Measurements from ENCODE around the gene FBXO21. TPM values are rescaled to one million over a fixed set of nuclear protein-coding genes. Genes with fewer than 3 reads are reported as not detected.

The FBXO21 gene
- total RNA-seq, 1 donor from 2014 or later = 41.4 TPM

DNA sequence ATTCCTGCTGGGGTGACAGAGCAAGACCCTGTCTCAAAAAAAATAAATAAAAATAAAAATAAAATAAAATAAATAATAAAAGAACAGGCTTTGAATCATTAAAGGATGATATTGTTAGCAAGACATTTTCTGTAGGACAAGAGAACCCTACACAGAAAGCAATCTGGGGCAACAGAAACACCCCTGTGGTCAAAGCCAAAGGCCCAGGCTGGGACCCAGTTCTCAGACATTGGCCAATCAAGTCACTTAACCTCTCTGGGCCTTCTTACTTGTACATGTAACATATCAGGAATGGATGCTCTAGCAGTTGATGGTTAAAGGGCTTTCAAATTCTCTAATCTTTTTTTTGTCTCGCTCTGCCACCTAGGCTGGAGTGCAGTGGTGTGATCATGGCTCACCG, 55.5 kb downstream of the FBXO21 start:
- TF ChIP-seq CTCF (IDR thresholded peaks at IDR 0.05) = no peak
- ATAC-seq (no peak), DNase-seq (no peak)
- H3K4me1 ChIP-seq = no peaks in the 10 kb centered on the region
- H3K4me3 ChIP-seq = no peak overlapping the region
- intact Hi-C loops (cut with DNase I) = no loop called here
- H3K27ac ChIP-seq = no peak overlapping the region
- H3K27me3 ChIP-seq = no peaks in the 10 kb centered on the region
- no peaks in the 10 kb centered on the region for H3K36me3 ChIP-seq
- H3K9me3 ChIP-seq = no peaks in the 10 kb centered on the region

DNA sequence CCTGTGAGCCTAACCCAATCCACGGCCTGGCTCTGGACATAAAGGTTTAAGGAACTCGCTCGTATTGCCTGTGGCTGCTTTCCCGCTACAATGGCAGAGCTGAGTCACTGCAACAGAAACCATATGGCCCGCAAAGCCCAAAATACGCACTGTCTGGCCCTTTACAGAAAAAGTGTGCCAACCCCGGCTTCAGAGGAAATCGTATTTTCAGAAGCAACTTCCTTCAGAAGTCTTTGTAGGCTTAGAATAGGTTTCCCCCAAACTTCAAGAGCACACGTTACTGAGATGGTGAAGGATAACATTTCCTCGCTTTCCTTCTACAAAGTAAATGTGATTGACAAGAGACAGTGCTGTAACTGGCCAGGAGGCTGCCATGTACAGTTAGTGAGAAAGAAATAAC, 56.2 kb downstream of the FBXO21 start:
- no peaks in the 10 kb centered on the region for H3K9me3 ChIP-seq
- intact Hi-C loops (cut with DNase I) = no loop called here
- H3K4me3 ChIP-seq = no peak overlapping the region
- DNase-seq (no peak), ATAC-seq (no peak)
- no peak for TF ChIP-seq CTCF (IDR thresholded peaks at IDR 0.05)
- H3K27me3 ChIP-seq = no peaks in the 10 kb centered on the region
- H3K4me1 ChIP-seq = no peaks in the 10 kb centered on the region
- H3K36me3 ChIP-seq = no peaks in the 10 kb centered on the region
- no peak overlapping the region for H3K27ac ChIP-seq

DNA sequence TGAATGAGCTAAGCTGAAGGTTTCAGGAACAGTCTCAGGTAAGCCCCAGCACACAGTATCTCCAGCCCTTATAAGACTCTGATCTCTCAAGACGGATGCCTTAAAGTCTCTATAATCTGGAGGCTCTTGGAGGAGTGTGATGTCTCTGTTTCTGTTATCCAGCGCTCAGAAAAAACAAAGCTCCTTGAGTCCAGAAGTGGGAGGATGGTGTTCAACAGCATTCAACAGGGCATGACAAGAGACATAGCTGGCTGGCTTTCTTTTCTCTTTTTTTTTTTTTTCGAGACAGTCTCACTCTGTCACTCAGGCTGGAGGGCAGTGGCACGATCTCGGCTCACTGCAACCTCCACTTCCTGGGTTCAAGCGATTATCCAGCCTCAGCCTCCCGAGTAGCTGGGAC, 59.5 kb downstream of the FBXO21 start:
- H3K36me3 ChIP-seq = no peaks in the 10 kb centered on the region
- H3K27ac ChIP-seq = no peak overlapping the region
- intact Hi-C loops (cut with DNase I) = no loop called here
- no peak for DNase-seq
- ATAC-seq = no peak
- H3K9me3 ChIP-seq = no peaks in the 10 kb centered on the region
- no peaks in the 10 kb centered on the region for H3K4me1 ChIP-seq
- no peak overlapping the region for H3K4me3 ChIP-seq
- TF ChIP-seq CTCF (IDR thresholded peaks at IDR 0.05) = no peak
- no peaks in the 10 kb centered on the region for H3K27me3 ChIP-seq

GRCh38 chr12:117129391-117129790, 60.9 kb downstream of the FBXO21 start:
- Histone ChIP-seq H3K27ac (no peak overlapping the region), H3K4me1 (no peaks in the 10 kb centered on the region), H3K36me3 (no peaks in the 10 kb centered on the region), H3K9me3 (no peaks in the 10 kb centered on the region), H3K4me3 (no peak overlapping the region), H3K27me3 (no peaks in the 10 kb centered on the region)
- no peak for TF ChIP-seq CTCF (IDR thresholded peaks at IDR 0.05)
- intact Hi-C loops (cut with DNase I) = no loop called here
- no peak for ATAC-seq
- DNase-seq = no peak

DNA sequence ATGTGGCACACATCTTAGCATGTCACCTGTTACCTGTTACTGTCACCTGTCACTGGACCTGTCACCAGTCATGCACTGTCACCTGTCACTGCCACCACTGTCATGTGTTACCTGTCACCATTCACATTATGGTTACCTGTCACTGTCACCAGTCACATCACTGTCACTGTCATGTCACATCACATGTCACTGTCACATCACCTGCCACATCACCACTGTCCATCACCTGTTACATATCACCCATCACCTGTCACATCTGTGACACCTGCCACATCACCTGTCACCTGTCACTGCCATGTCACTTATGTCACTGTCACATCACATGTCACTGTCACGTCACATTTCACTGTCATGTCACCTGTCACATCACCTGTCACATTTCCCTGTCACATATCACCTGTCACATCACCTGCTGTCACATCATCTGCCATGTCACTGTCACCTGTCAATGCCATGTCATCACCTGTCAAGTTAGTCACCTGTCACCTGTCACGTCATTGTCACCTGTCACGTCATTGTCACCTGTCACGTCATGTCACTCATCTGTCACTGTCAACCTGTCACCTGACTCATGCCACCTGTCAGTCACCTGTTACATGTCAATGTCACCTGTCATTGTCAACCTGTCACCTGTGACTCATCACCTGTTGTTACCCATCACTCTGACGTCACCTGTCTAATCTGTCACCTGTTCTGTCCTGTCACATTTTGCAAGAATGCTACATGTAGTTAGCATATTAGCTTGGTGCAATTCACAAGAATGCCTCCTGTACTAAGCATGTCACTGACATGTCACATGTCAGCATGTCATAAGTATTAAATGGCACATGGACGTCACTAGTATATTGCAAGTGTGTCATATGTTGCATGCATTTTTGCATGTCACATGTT, 62.1 kb downstream of the FBXO21 start:
- Histone ChIP-seq H3K9me3 (no peaks in the 10 kb centered on the region), H3K27ac (no peak overlapping the region), H3K27me3 (no peaks in the 10 kb centered on the region), H3K4me3 (no peak overlapping the region), H3K36me3 (no peaks in the 10 kb centered on the region), H3K4me1 (no peaks in the 10 kb centered on the region)
- DNase-seq (peak; percentile 3), ATAC-seq (no peak)
- intact Hi-C loops (cut with DNase I) = no loop called here
- TF ChIP-seq CTCF (IDR thresholded peaks at IDR 0.05) = no peak
